K562 (cell line): Measurements from ENCODE around the gene FEM1B. TPM values are rescaled to one million over a fixed set of nuclear protein-coding genes. Genes with fewer than 3 reads are reported as not detected.

Source experiments
- ATAC-seq: fragments of 200-7000 bp; cut with Tn5 transposase; 3 replicates; pipeline ENCODE4 v1.9.1; 2020; ENCODE audit warnings: moderate library complexity
- BruUV-seq: library from RNA; stranded (reverse); fragments of 400-500 nt; replicated peaks from 2 replicates; lab custom pipeline; 2021; lab: Mats Ljungman, UMichigan
- CTCF ChIA-PET: fragments of 300-600 bp; formaldehyde crosslinking; extraction: SDS; loops from one replicate; lab custom pipeline; 2021; ENCODE audit warnings: low intra/inter-chr PET ratio; lab: Yijun Ruan, JAX
- POLR2A ChIA-PET: fragments of 300-600, 350-650 bp; sonication (Branson Sonifier 250); formaldehyde crosslinking; extraction: SDS; loops from one replicate; lab custom pipeline; 2021; ENCODE audit warnings: antibody characterized with exemption, inconsistent platforms; lab: Yijun Ruan, JAX
- DNase-seq, 4 experiments: peaks; one replicate each; pipeline versions ENCODE4 v3.0.0 to v3.0.0-alpha.2; 2011 to 2018; ENCODE audit warnings: low spot score in 3 of 4, mixed read lengths in 3 of 4; ENCODE audit errors: extremely low read depth in 1 of 4
- FAIRE-seq: peaks from 2 replicates; lab custom pipeline; 2011; peaks lifted over from hg19 to GRCh38; lab: Jason Lieb, UNC
- H2AFZ ChIP-seq: 2 replicates; pipeline ENCODE4 v1.6.0; 2011; ENCODE audit warnings: low read depth, low read length, control low read depth, inconsistent platforms
- H3K27ac ChIP-seq: fragments of 200-600 bp; 3 replicates; pipeline ENCODE4 v1.8.0; 2011; ENCODE audit warnings: low read depth, mild to moderate bottlenecking, control low read depth, inconsistent platforms, low read length, moderate library complexity, mixed read lengths; ENCODE audit errors: extremely low read depth
- H3K27me3 ChIP-seq, 2 experiments: fragments of 300-600 bp in 1 of 2; 2 replicates in 1 of 2; 3 replicates in 1 of 2; pipeline versions ENCODE4 v1.6.0 to v1.8.0; 2011; ENCODE audit warnings: inconsistent platforms in 2 of 2, low read length in 2 of 2, mild to moderate bottlenecking in 1 of 2, mixed read lengths in 1 of 2, moderate library complexity in 1 of 2; ENCODE audit not compliant: control insufficient read depth in 2 of 2, insufficient read depth in 2 of 2
- H3K36me3 ChIP-seq: fragments of 300-600 bp; 3 replicates; pipeline ENCODE4 v1.8.0; 2011; ENCODE audit warnings: mild to moderate bottlenecking, low read length, inconsistent platforms; ENCODE audit not compliant: control insufficient read depth, insufficient read depth
- H3K4me1 ChIP-seq, 2 experiments: fragments of 200-600 bp in 1 of 2; replicated peaks in 1 of 2; 2 replicates in 1 of 2; 3 replicates in 1 of 2; pipeline versions ENCODE4 v1.5.1 to v1.8.0; 2011; ENCODE audit warnings: inconsistent platforms in 2 of 2, low read length in 2 of 2, mild to moderate bottlenecking in 1 of 2, mixed read lengths in 1 of 2, moderate library complexity in 1 of 2; ENCODE audit not compliant: control insufficient read depth in 2 of 2, insufficient read depth in 2 of 2
- H3K4me2 ChIP-seq: 2 replicates; pipeline ENCODE4 v1.6.1; 2011; ENCODE audit warnings: low read length, control low read depth, inconsistent platforms, mixed read lengths; ENCODE audit not compliant: insufficient read depth
- H3K4me3 ChIP-seq: fragments of 200-600 bp; sonication (generic), shearing (Covaris generic); 2 replicates; pipeline ENCODE4 v1.5.1; 2016; ENCODE audit warnings: control low read depth, inconsistent platforms
- H3K79me2 ChIP-seq: fragments of 200-600 bp; 3 replicates; pipeline ENCODE4 v1.8.0; 2011; ENCODE audit warnings: low read length, inconsistent platforms; ENCODE audit not compliant: control insufficient read depth, insufficient read depth
- H3K9ac ChIP-seq, 2 experiments: 2 replicates each; pipeline versions ENCODE4 v1.6.0 to v1.6.1; 2011; ENCODE audit warnings: low read depth in 2 of 2, low read length in 2 of 2, control low read depth in 1 of 2, inconsistent platforms in 1 of 2, mild to moderate bottlenecking in 1 of 2, mixed read lengths in 1 of 2; ENCODE audit not compliant: insufficient read depth in 1 of 2
- H3K9me1 ChIP-seq: one replicate; pipeline ENCODE4 v1.6.0; 2011; ENCODE audit warnings: inconsistent platforms, mild to moderate bottlenecking, low read length, moderate library complexity; ENCODE audit not compliant: control insufficient read depth, insufficient read depth
- H3K9me3 ChIP-seq: replicated peaks from 2 replicates; pipeline ENCODE4 v1.5.1; 2011; ENCODE audit warnings: low read depth, low read length, inconsistent platforms; ENCODE audit not compliant: control insufficient read depth, insufficient read depth
- H4K20me1 ChIP-seq: replicated peaks from 2 replicates; pipeline ENCODE4 v1.6.1; 2011; ENCODE audit warnings: low read length, inconsistent platforms, mixed read lengths; ENCODE audit not compliant: control insufficient read depth, insufficient read depth
- CBFA2T3 ChIP-seq: fragments of 450-650 bp; IDR thresholded peaks from 2 replicates; pipeline ENCODE4 v1.6.1; 2017
- HDGF ChIP-seq: fragments of 450-650 bp; IDR thresholded peaks from 2 replicates; pipeline ENCODE4 v1.6.1; 2016
- MEF2A ChIP-seq: IDR thresholded peaks from 2 replicates; pipeline ENCODE4 v1.6.1; 2011; ENCODE audit warnings: low read depth, mild to moderate bottlenecking, low read length, moderate library complexity; ENCODE audit not compliant: control insufficient read depth
- TAL1 ChIP-seq: fragments of 450-650 bp; IDR thresholded peaks from 2 replicates; pipeline ENCODE4 v1.6.1; 2016; ENCODE audit warnings: mild to moderate bottlenecking
- TBL1XR1 ChIP-seq, 2 experiments: IDR thresholded peaks; 2 replicates each; pipeline ENCODE4 v1.6.1; 2012; ENCODE audit warnings: improper control_type of control experiment in 2 of 2, low read length in 2 of 2, mild to moderate bottlenecking in 1 of 2
- ZNF324 ChIP-seq: fragments of 250-450 bp; sonication (Bioruptor Pico); IDR thresholded peaks from 2 replicates; pipeline ENCODE4 v1.4.0; 2020; ENCODE audit warnings: mild to moderate bottlenecking
- WGBS: fragments of 100-300 bp; shearing (Covaris generic); methylation state at CpG from one replicate; pipeline ENCODE4 v1.1.6; 2016; ENCODE audit warnings: low coverage, mixed read lengths; ENCODE audit not compliant: insufficient coverage; ENCODE audit errors: missing lambda C conversion rate; 5-methylcytosine and 5-hydroxymethylcytosine counted together
- in situ Hi-C: fragments of 300-500 bp; cut with MboI; formaldehyde crosslinking; loops from 4 replicates; pipeline ENCODE4 v1.15.0; 2018; ENCODE audit warnings: inconsistent platforms, mixed read lengths
- intact Hi-C: fragments of 100-400 bp; cut with micrococcal nuclease; formaldehyde crosslinking; loops from 2 replicates; pipeline ENCODE4 v1.14.2; 2022
- polyA plus RNA-seq, 8 experiments: library from polyadenylated mRNA; depleted of rRNA in 4 of 8; stranded (reverse) in 5 of 8; unstranded in 3 of 8; fragments of >200 nt; fragmentation: Nextera tagmentation in 2 of 8; fragmentation: Illumina TruSeq in 1 of 8; extraction: Ambion mirVana in 2 of 8; extraction: Trizol in 1 of 8; gene quantifications; 2 replicates each; pipeline versions ENCODE4 v1.2.1 to v1.2.3, GENCODE V29; 2011 to 2014; ENCODE audit warnings: inconsistent platforms in 1 of 8, missing spikeins in 1 of 8
- total RNA-seq, 7 experiments: library from RNA; depleted of rRNA in 6 of 7; stranded (reverse); fragments of >200 nt in 6 of 7; fragmentation: Illumina TruSeq in 2 of 7; extraction: Trizol in 2 of 7; gene quantifications; 2 replicates each; pipeline versions ENCODE4 v1.2.1 to v1.2.3, GENCODE V29; 2011 to 2021; ENCODE audit warnings: low replicate concordance in 1 of 7
- TF ChIP-seq, protein P1 (sequence below): sonication (generic); formaldehyde crosslinking; IDR thresholded peaks from 2 replicates; pipeline ENCODE4 v1.8.1; 2023; ENCODE audit warnings: missing genetic modification reagents, mild to moderate bottlenecking, borderline replicate concordance
- TF ChIP-seq, protein P2 (sequence below): IDR thresholded peaks from 2 replicates; pipeline ENCODE4 v1.6.1; 2011; ENCODE audit not compliant: insufficient read length; ENCODE audit errors: extremely low read depth
- TF ChIP-seq, protein P3 (sequence below): fragments of 450-650 bp; IDR thresholded peaks from 2 replicates; pipeline ENCODE4 v1.6.1; 2017; ENCODE audit warnings: mild to moderate bottlenecking, moderate library complexity

FEM1B gene
- total and polyA plus RNA-seq, 9 of the 15 experiments (the other 6 are each of a cell fraction or from before 2014, with no cell fraction given): 5.9 to 61.6 (median 20.1) TPM

DNA sequence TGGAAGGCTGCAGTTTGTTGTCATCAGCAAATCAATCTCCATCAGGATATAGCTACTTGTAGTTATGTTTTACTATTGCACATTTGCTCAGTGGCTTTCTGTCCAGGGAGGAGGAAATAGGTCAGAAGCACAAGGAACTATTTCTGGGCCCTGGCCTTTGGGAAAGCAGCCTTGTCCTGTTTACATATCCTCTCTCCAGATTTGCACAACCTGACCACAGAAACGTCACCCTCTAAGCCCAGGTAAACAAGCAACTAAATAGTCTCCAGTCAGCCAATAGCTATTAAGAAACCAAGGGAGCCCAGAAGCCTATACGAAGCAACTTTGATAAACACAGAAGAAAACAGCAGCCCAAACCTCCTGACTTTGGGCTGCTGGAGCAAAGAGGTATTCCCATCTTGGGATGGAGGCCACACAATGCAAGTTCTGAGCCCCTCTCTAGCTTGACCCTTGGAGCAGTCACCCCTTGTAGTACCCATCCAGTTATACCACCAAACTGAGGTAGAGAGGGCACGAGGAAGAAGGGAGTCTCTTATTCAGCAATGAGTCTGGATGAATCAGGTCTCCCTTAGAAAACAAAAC is 2.3 kb upstream of the FEM1B start (continued):
- TF ChIP-seq, protein P1, sequence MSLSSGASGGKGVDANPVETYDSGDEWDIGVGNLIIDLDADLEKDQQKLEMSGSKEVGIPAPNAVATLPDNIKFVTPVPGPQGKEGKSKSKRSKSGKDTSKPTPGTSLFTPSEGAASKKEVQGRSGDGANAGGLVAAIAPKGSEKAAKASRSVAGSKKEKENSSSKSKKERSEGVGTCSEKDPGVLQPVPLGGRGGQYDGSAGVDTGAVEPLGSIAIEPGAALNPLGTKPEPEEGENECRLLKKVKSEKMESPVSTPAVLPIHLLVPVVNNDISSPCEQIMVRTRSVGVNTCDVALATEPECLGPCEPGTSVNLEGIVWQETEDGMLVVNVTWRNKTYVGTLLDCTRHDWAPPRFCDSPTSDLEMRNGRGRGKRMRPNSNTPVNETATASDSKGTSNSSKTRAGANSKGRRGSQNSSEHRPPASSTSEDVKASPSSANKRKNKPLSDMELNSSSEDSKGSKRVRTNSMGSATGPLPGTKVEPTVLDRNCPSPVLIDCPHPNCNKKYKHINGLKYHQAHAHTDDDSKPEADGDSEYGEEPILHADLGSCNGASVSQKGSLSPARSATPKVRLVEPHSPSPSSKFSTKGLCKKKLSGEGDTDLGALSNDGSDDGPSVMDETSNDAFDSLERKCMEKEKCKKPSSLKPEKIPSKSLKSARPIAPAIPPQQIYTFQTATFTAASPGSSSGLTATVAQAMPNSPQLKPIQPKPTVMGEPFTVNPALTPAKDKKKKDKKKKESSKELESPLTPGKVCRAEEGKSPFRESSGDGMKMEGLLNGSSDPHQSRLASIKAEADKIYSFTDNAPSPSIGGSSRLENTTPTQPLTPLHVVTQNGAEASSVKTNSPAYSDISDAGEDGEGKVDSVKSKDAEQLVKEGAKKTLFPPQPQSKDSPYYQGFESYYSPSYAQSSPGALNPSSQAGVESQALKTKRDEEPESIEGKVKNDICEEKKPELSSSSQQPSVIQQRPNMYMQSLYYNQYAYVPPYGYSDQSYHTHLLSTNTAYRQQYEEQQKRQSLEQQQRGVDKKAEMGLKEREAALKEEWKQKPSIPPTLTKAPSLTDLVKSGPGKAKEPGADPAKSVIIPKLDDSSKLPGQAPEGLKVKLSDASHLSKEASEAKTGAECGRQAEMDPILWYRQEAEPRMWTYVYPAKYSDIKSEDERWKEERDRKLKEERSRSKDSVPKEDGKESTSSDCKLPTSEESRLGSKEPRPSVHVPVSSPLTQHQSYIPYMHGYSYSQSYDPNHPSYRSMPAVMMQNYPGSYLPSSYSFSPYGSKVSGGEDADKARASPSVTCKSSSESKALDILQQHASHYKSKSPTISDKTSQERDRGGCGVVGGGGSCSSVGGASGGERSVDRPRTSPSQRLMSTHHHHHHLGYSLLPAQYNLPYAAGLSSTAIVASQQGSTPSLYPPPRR (CRISPR knock-in tag): no peak

DNA sequence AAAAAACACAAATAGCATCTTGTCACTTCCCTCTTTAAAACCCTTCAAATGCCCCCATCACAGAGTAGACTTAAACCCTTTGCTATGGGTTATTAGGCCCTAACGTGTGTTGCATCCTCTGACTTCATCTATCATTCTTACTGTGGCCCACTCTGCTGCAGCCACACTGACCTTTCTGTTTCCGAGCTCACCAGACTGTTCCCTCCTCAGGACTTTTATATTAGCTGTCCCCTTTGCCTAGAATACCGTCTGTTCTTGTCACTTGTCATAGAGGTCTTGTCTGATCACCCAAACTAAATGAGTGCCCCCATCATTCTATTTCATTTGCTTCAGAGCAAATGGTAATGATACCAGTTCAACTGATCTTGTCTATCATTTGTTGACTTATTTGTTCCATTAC is 877 bp upstream of the FEM1B start:
- H3K4me3 ChIP-seq: no peak overlapping the region
- no peaks in the 10 kb centered on the region for H3K9me3 ChIP-seq
- H3K9me1 ChIP-seq: no peaks in the 10 kb centered on the region
- in situ Hi-C loops: no loop called here
- peaks cover 0 to 12% of the 10 kb centered on the region in 2 experiments; a peak in 2 of 5 replicates for H3K27me3 ChIP-seq
- CTCF ChIA-PET: no interaction called here
- FAIRE-seq: no peak
- intact Hi-C loops: no loop called here
- H3K36me3 ChIP-seq: peaks cover 12% of the 10 kb centered on the region; the same call in 2 of the 3 replicates
- ATAC-seq: no peak
- TF ChIP-seq ZNF324 (CRISPR knock-in tag) (no peak), TBL1XR1 (IDR thresholded peaks at IDR 0.05; ENCODE audit: low read length in 2 of 2) (no peak), MEF2A (no peak), CBFA2T3 (no peak), TAL1 (no peak), HDGF (no peak)
- TF ChIP-seq, protein P2, sequence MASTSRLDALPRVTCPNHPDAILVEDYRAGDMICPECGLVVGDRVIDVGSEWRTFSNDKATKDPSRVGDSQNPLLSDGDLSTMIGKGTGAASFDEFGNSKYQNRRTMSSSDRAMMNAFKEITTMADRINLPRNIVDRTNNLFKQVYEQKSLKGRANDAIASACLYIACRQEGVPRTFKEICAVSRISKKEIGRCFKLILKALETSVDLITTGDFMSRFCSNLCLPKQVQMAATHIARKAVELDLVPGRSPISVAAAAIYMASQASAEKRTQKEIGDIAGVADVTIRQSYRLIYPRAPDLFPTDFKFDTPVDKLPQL: no peak
- TF ChIP-seq, protein P3, sequence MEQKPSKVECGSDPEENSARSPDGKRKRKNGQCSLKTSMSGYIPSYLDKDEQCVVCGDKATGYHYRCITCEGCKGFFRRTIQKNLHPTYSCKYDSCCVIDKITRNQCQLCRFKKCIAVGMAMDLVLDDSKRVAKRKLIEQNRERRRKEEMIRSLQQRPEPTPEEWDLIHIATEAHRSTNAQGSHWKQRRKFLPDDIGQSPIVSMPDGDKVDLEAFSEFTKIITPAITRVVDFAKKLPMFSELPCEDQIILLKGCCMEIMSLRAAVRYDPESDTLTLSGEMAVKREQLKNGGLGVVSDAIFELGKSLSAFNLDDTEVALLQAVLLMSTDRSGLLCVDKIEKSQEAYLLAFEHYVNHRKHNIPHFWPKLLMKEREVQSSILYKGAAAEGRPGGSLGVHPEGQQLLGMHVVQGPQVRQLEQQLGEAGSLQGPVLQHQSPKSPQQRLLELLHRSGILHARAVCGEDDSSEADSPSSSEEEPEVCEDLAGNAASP: no peak
- peaks cover 9 to 13% of the 10 kb centered on the region in 2 experiments; a peak in 4 of 5 replicates for H3K4me1 ChIP-seq
- DNase-seq: no peak
- peaks cover 40% of the 10 kb centered on the region for H3K79me2 ChIP-seq
- 55% methylated on average over 3 of the region's 3 CpGs for WGBS
- peak overlapping the region; percentile 95 for H3K4me2 ChIP-seq
- H4K20me1 ChIP-seq: peaks cover 11% of the 10 kb centered on the region; the same call in 1 of the 2 replicates
- no peak overlapping the region for H3K27ac ChIP-seq
- no peak overlapping the region for H3K9ac ChIP-seq
- BruUV-seq: no TSS peak
- H2AFZ ChIP-seq: peak overlapping the region; percentile 100
- POLR2A ChIA-PET: interaction anchor here (0.8 to 2.5 kb wide), 3 partner anchors 13 to 49 kb away, joined by 3 to 10 read pairs (median 3); no protein-coding TSS in a partner anchor
